GM21381 (cell line): Measurements from ENCODE around the gene UCP3.

Experiments
- ATAC-seq: cut with Tn5 transposase; IDR thresholded peaks from one replicate; pipeline ENCODE4 v1.9.1; 2021; ENCODE audit warnings: mild to moderate bottlenecking, moderate library complexity; ENCODE audit not compliant: unreplicated experiment

UCP3 gene, protein sequence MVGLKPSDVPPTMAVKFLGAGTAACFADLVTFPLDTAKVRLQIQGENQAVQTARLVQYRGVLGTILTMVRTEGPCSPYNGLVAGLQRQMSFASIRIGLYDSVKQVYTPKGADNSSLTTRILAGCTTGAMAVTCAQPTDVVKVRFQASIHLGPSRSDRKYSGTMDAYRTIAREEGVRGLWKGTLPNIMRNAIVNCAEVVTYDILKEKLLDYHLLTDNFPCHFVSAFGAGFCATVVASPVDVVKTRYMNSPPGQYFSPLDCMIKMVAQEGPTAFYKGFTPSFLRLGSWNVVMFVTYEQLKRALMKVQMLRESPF

DNA sequence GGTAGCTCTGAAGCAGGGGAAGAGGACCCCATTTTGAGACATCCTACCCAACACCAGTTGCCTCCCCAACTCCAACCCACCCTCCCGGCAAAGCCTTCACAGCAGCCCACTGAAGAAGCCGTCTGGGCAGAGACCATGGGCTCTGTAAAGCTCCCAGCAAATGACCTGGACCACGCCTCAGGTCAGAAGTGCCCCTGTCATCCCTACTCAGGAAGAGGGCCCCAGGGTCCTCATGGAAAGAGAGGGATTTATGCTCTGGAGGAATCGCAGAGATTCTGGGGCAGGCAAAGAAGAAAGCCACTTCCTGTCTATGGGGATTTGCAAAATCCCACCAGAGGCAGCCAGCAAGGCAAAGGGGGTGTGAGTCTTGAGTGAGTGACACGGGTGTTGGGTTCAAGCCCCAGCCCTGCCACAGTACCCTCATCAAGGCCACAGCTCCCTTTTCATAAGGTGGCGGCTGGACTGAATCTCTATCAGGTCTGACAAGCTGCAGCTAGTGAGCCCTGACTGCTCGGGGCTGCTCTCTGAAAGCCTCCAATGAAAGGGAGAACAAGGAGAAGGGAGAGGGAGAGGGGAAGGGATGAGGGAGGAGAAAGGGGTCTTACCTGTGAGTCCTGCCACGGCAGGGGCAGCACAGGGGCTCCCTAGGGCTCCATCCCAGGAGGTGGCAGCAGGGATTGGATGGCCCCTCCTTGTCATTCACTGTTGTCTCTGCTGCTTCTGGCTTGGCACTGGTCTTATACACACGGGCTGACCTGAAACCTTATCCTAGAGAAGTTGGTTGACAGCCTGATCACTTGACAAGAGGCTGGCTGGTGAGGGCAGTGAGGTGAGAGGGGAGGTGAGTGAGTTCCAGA is at the start of gene UCP3:
UCP3 (minus strand) TSS at position 713 of the 857 bp plus-strand sequence. CDS start 2,043 bp downstream, outside the sequence.
- no peak for ATAC-seq

DNA sequence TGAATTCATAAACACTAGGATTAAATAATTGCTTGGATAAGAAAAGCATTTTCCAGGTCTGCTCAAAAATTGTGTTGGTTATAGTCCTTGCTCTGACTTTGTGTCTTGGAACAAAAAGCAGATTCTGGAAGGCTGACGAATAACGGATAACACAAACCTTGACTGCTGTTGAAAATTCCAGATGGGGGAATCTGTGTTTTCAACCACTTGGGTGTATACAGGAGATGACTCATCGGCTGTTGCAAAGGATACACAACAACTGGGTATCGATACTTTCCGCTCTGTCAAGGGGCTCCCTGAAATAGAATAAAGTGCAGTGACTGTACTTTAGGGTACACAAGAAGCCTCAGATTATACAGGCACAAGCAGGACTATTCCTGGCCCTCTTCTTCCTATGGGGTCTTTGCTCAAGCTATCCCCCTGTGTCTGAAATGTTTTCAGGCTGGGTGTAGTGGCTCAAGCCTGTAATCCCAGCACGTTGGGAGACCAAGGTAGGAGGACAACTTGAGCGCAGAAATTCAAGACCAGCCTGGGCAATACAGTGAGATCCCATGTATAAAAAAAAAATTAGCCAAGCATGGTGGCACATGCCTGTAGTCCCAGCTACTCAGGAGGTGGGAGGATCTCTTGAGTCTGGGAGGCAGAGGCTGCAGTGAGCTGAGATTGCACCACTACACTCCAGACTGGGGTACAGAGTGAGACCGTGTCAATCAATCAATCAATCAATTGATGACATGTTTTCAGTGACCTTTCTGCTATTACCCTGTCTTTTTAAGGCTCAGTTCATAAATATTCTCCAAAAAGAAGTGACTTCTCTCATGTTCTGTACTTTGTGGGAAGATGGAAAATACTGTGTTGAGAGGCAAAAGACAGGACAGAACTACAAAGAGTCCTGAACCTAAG is 48.6 kb upstream of the UCP3 start:
- ATAC-seq = no peak

DNA sequence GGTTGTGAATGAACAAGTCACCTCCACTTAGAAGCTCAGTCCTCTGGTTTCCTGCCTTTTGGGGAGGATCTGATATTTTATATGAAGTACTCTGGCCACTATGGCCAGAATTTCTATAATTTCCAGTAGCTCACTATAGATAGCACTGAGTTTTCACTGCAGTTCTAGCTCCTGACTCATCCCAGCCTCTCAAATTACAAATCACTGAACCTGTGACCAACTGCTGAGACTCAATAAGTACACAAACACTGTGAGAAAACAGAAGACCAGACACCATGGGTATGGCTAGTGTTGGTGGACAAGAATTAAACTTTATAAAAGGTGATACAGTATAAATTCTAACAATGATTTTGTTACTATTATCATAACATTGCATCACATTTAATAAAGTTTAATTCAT is 47.1 kb upstream of the UCP3 start:
- ATAC-seq = no peak

DNA sequence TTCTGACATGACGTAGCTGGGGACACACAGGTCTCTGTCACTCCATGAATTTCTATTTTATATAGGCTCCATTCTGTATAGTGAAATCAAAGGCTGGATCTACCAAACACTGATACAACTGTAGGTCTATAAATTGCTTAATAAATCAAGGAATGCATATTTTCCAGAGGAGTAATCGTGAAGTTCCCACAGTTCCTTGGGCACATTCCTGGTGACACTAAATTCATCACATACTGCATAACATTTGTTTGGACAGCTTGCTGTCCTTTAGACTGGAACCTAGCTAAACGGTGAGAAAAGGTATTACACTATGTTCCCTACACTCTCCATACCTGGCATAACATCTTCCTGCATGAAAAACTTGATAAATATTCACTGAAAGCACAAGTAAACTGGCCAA is 41.6 kb upstream of the UCP3 start:
- no peak for ATAC-seq

DNA sequence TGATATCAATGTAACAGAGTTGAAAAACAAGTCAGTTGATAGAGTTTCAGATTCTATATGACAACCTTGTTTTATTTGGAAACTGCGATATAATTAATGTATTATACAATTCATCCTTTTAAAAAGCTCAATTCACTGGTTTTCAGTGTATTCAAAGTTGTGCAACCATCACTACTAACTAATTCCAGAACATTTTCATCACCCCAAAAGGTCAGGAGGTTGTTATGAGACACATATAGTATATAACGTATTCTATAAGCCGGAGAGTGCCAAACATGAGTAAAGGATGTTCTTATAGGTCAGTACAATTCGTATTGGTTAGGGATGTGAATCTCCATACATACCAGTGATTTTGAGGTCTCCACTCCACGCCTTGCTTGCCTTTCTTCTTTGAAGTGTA is 40.1 kb upstream of the UCP3 start:
- ATAC-seq = no peak

DNA sequence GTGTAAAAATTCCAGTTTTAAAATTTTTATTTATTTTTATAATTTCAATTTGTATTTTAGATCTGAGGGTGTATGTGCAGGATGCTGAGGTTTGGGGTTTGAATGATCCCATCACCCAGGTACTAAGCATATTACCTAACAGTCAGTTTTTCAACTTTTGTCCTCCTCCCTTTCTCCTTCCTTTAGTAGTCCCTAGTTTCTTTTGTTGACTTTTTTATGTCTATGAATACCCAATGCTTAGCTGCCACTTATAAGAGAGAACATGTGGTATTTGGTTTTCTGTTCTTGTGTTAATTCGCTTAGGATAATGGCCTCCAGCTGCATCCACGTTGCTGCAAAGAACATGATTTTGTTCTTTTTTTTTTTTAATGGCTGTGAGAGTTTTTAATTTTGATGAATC is 35.7 kb upstream of the UCP3 start:
- no peak for ATAC-seq

DNA sequence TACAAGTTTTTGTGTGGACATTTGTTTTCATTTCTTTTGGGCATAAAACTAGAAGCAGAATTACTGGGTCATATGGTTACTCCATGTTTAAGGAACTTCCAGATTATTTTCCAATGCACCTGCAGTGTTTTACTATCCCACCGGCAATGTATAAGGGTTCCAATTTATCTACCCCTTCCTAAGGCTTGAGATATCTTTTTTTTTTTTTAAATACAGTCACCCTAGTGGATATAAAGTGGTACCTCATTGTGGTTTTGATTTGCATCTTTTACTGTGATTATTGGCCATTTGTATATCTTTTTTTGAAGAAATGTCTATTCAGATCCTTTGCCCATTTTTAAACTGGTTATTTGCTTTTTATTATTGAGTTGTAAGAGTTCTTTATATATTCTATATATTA is 34.6 kb upstream of the UCP3 start:
- ATAC-seq = no peak

DNA sequence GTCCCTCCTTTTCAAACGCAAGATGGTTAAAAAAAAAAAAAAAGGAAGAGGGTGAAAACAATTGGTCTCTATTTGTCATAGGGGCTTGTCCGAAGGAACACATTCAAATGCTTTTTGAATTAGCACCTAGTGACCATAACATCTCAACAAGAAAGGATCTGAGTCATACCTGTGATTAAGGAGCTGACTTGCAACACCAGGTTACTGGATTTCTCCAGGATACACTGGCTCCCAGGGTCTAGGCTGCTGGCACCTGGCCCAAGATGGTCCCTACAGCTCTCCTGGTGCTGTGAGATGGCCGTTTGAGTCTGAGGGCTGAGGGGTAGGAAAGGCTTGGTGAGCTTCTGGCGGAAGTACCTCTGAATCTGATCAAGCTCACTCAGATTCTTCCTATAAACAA is 28.4 kb upstream of the UCP3 start:
- no peak for ATAC-seq

DNA sequence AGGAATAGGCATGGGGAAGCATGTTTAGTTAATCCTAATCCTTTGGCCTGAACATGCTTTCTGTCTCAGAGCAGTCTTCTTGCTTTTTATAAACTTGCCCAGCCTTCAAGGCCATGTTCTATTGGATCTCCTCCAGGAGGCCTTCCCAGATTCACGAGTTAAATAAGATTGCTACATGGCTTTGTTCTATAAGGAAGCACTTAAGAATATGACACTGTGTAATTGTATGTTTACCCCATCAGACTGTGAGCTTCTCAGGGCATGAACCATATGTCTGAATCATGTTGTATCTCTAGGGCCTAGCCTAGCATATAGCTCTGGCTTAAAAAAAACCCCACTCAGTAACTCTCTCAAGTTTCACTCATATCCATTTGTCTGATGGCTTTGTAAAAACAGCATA is 26.4 kb upstream of the UCP3 start:
- no peak for ATAC-seq

DNA sequence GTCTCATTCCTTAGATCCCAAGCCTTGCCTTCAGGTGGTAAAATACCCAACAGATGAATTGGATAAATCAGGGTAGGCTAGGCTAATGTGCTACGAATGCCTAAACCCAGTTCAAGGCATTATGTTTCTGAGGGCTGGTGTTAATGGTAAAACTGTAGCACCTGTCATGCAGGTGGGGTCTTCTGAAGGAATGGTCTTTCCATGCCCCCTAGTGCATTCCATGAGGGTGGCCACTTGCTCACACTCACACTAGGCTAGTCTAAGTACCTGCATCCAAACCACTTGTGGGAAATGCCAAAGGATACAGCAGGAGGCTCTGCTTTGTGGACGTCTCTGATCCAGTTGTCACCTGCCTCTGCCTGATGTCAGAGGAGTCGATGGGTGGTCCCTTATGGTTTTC is 24.2 kb upstream of the UCP3 start:
- ATAC-seq = no peak

DNA sequence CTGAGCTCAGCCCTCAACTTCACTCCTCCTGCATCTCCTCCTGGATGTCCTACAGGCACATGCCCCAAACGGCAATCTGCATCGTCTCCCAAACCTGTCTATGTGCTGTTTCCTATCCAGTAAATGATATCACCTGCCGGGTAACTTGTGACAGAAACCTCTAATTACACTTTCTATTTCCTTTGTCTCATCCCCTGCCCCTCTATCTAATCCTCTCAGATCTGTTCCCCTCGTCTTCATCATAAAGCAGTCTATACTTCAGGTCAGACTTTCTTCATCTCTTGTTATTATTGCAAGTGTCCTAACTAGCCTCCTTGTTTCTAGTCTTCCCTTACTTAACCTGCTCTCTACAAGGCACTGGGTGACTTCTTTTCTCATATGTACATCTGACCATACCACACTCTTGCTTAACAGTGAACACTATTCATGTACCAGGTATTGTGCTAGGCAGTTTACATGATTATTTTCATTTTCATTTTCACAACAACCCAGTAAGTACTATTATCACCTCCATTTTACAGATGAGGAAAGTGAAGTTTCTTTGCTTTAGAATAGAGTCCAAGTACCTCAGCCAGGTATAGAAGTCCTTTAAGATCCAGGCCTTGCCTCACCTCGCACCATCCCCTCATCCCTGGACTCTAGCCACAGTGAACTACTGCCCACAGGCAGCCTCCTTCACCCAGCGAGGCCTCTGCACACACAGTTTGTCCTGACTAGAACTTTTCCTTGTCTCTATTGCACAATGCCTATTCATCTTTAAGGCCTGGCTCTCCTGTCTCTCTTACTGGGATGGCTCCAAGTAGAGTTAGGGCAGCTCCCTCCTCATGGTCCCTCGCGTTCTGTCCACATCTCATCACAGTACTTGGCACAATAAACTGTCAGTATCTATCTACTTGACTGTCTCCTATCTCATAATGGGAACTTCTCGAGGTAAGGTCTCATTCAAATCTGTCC is 22.1 kb upstream of the UCP3 start:
- ATAC-seq = no peak

DNA sequence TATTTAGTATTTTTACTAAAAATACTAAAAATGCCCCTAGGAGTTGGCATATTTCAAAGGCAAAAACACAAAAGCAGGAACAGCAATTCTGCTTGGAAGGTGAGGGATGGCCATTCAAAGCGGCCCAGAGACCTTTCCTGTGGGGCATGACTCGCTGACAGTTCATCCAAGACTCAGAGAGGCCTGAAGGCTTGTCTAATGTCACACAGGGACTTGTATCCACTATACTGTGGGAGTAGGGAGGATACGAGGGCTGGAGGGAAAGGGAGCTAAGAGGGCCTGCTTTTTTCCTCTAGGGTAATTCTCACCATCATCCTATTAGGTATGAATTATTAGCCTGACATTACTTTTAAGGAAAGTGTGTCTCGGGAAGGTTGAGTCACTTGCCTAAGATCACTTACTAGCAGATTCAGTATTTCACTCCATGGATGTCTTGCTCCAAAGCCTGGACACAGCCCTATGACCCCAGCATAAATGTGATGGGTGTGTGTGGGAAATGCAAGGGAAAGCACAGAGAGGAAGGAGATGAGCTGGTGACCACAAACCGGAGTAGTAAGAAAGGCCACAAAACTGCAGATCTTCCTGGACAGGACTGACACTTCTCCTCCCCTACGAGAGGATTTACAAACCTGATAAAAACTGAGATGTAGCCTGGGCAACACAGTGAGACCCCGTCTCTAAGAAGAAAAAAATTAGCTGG is 16.7 kb upstream of the UCP3 start:
- no peak for ATAC-seq

DNA sequence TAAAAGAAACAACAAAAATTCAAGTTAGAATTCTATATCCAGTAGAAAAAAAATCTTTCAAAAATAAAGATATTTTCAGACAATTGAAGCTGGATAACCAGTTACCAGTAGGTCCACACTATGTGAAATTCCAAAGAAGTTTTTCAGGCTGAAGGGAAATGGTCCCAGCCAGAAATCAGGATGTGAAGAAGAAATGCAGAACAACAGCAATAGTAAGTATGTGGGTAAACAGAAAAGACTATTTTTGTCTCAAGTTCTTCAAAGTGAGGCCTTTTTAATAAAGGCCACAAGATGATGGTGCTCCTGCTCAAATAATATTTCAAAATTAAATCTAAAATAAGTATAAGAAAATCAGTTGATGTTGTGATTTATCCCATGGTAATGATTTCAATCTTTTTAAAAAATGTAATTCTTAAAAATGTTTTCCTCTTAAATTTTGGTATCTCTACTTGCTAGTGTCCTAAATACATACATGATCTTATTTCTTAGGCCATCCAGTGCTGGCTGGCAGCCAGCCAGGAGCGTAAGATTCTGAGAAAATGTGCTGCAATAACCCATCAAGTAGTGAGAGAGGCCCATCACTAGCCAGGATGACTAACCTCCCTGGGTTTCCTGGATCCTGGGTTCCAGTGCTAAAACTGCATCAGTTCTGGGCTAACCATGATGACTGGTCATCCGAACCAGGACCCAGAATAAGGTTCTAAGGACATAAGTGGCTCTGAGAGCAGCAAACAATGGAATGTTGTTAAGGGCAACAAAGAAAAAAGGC is 15.6 kb upstream of the UCP3 start:
- no peak for ATAC-seq

DNA sequence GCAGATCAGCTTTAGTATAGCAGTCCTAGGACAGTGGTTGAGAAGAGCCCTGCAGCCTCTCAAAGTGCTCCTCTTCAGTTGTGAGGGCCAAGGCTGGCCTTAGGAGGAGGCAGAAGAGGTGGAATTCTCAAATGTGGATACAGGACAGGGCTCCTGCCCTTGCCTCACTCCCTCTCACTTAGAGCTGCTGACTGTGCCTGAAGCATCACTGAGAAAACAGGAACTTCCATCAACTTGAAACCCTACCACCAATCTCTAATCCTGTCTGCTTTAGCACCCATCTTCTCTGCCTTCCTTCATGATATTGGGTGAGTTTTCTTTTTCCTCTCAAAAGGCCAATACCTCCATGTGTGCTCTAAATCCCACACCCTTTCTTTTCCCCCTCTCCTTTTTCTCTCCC is 14.4 kb upstream of the UCP3 start:
- ATAC-seq = no peak

DNA sequence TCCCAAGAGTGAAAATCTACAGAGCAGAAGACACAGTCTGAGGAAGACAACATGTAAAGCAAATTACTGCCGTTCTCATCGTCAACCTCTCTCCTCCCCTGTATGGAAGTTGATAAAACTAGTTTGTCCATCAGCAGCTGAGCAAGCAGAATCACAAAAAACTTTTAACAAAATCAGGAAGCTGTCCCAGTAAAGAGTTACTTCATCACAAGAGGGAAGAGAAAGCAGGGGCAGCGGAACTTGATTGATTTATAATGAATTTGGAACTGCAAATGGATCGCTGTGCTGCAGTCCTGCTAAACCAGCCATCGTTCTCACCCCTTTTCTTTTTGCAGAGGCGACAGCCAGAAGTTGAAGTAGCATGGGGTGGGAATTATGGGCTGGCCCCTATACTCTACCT is 13.7 kb upstream of the UCP3 start:
- ATAC-seq = no peak

DNA sequence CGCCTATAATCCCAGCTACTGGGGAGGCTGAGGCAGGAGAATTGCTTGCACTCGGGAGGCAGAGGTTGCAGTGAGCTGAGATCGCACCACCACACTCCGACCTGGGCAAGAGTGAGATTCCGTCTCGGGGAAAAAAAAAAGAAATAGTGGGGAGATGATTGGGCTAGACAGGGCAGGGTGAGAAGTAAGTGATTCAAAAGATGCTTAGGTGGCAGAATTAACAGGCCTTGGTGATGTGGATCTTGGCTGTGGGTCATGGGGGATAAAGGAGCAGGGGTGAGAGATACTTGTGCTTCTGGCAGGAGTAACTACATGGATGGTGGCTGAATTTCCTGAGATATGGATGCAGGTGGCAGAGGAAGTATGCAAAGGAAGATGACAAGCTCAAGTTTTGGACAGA is 13.1 kb upstream of the UCP3 start:
- no peak for ATAC-seq

DNA sequence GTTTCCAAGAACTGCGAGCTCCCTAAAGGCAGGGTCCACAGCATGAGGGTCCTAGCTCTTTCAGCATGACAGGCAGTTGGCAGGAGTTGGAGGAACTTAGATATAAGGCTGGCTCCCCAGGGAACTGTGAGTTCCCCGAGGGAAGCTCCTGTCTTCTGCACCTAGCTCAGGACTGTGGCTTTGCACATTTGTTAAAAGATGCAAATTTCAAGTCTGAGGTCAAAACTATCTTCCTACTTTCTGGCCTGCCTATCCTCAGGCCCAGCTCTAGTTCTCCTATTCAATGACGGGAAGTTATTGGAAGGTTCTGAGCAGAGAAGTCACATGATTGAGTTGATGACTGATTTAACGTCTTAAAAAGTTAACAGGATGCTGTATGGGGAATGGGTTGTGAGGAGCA is 11.7 kb upstream of the UCP3 start:
- ATAC-seq = no peak

DNA sequence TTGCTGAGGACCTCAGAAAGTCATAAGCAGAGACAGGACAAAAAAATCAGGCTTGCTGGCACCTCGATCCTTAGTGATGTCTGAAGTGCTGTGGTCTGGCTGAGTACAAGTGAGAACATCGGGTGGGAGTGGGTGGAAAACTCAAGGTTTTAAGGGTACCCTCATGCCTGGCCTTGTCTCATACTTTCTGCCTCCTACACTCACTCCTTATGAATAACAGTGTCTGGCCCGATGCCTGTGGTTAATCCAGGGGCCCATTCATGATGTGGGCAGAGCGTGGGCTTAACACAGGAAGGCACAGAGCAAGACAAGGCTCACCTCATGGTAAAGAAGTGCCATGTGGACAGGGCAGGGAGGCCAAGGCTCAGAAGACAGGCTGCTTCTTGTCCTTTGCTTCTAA is 11.0 kb upstream of the UCP3 start:
- no peak for ATAC-seq
